Measurements from ENCODE around the gene RACK1. TPM values are rescaled to one million over a fixed set of nuclear protein-coding genes. Genes with fewer than 3 reads are reported as not detected.
"Not testable (repeated sequence)": the region's sequence is repeated elsewhere in the genome, so short reads cannot be mapped to it uniquely, and the experiment has no call there.

RACK1 gene
- total and polyA plus RNA-seq, 2 of the 13 experiments (the other 11 are each of a cell fraction or from before 2014, with no cell fraction given): 2,514 to 6,141 TPM

GRCh38 chr5:181282874-181283273 is 39.2 kb upstream of the RACK1 start:
- Histone ChIP-seq H3K79me2 (ENCODE audit: insufficient read depth, low read length) (no peaks in the 10 kb centered on the region), H3K9me3 (ENCODE audit: low read length) (no peaks in the 10 kb centered on the region)
- intact Hi-C loops (cut with micrococcal nuclease; ENCODE audit: unreplicated experiment): no loop called here

GRCh38 chr5:181282415-181282814 is 38.7 kb upstream of the RACK1 start:
- H3K27ac ChIP-seq (ENCODE audit: extremely low read length, insufficient read depth, low read length); in situ Hi-C loops (cut with HindIII; ENCODE audit: extremely low pct_ligation_motif_present, low pct_unique_long_range_greater_than_20kb); BruUV-seq (replicated peaks); H3K27me3 ChIP-seq (ENCODE audit: control insufficient read depth in 1 of 2, insufficient read depth in 2 of 2, low read length in 2 of 2); H3K79me2 ChIP-seq (ENCODE audit: insufficient read depth, low read length); CTCF ChIA-PET (ENCODE audit: low intra/inter-chr PET ratio, low total read pairs); H4K20me1 ChIP-seq (ENCODE audit: insufficient read depth, low read length); H3K4me3 ChIP-seq (replicated peaks in 1 of 3; ENCODE audit: insufficient read depth in 1 of 3, low read depth in 2 of 3, low read length in 3 of 3); H3K9ac ChIP-seq (ENCODE audit: insufficient read depth, low read depth, low read length); H3K4me2 ChIP-seq (ENCODE audit: low read depth, low read length); POLR2A ChIA-PET; H3K36me3 ChIP-seq (replicated peaks in 1 of 2; ENCODE audit: control insufficient read depth in 1 of 2, insufficient read depth in 2 of 2, low read length in 2 of 2); FAIRE-seq; DNase-seq (ENCODE audit: low spot score); H2AFZ ChIP-seq (ENCODE audit: low read length); H3K9me3 ChIP-seq (ENCODE audit: low read length); H3K4me1 ChIP-seq (ENCODE audit: insufficient read depth, low read length); intact Hi-C loops (cut with micrococcal nuclease; ENCODE audit: unreplicated experiment): not testable (repeated sequence)
- 24% methylated on average over 8 of the region's 16 CpGs for WGBS (ENCODE audit: low lambda C conversion rate)
- ATAC-seq: 0 out of 3 replicates have a peak, but pooled peaks have one; percentile 38

More at GRCh38 chr5:181282874-181283273, 39.2 kb upstream of the RACK1 start:
- no peak overlapping the region; a peak in 1 of 6 replicates for H3K4me3 ChIP-seq (replicated peaks in 1 of 3; ENCODE audit: insufficient read depth in 1 of 3, low read depth in 2 of 3, low read length in 3 of 3)
- no peaks in the 10 kb centered on the region for H3K27me3 ChIP-seq (ENCODE audit: control insufficient read depth in 1 of 2, insufficient read depth in 2 of 2, low read length in 2 of 2)
- in situ Hi-C loops (cut with HindIII; ENCODE audit: extremely low pct_ligation_motif_present, low pct_unique_long_range_greater_than_20kb): no loop called here
- ChIA-PET POLR2A (no interaction called here), CTCF (ENCODE audit: low intra/inter-chr PET ratio, low total read pairs) (no interaction called here)
- BruUV-seq (replicated peaks): no TSS peak
- no peaks in the 10 kb centered on the region for H4K20me1 ChIP-seq (ENCODE audit: insufficient read depth, low read length)
- H3K4me1 ChIP-seq (ENCODE audit: insufficient read depth, low read length): peaks cover 5% of the 10 kb centered on the region; the same call in 1 of the 2 replicates
- no peak overlapping the region; the same call in 1 of the 2 replicates for H3K4me2 ChIP-seq (ENCODE audit: low read depth, low read length)
- no peak for TF ChIP-seq EZH2 (conservative IDR thresholded peaks at IDR 0.05; ENCODE audit: low read depth, low read length)
- peak; percentile 33; the same call in 1 of the 2 replicates for TF ChIP-seq HNF4A (CRISPR knock-in tag; IDR thresholded peaks at IDR 0.05)
- H3K9ac ChIP-seq (ENCODE audit: insufficient read depth, low read depth, low read length): no peak overlapping the region
- DNase-seq (ENCODE audit: low spot score) (no peak), FAIRE-seq (no peak), ATAC-seq (no peak)
- no peaks in the 10 kb centered on the region for H3K36me3 ChIP-seq (replicated peaks in 1 of 2; ENCODE audit: control insufficient read depth in 1 of 2, insufficient read depth in 2 of 2, low read length in 2 of 2)
- no peak overlapping the region for H3K27ac ChIP-seq (ENCODE audit: extremely low read length, insufficient read depth, low read length)
- WGBS (ENCODE audit: low lambda C conversion rate): no CpG with 5 or more reads among the region's 7 CpGs
- H2AFZ ChIP-seq (ENCODE audit: low read length): no peak overlapping the region

- 74% methylated on average over 14 of the region's 18 CpGs for WGBS (ENCODE audit: low lambda C conversion rate)
- Histone ChIP-seq H3K4me2 (ENCODE audit: low read depth, low read length) (no peak overlapping the region), H3K36me3 (replicated peaks in 1 of 2; ENCODE audit: control insufficient read depth in 1 of 2, insufficient read depth in 2 of 2, low read length in 2 of 2) (no peaks in the 10 kb centered on the region), H3K9me3 (ENCODE audit: low read length) (no peaks in the 10 kb centered on the region), H3K9ac (ENCODE audit: insufficient read depth, low read depth, low read length) (no peak overlapping the region), H3K4me3 (replicated peaks in 1 of 3; ENCODE audit: insufficient read depth in 1 of 3, low read depth in 2 of 3, low read length in 3 of 3) (peak overlapping the region in 2 of 3 experiments; percentile 23 to 41; a peak in 3 of 6 replicates), H3K27me3 (ENCODE audit: control insufficient read depth in 1 of 2, insufficient read depth in 2 of 2, low read length in 2 of 2) (no peaks in the 10 kb centered on the region), H2AFZ (ENCODE audit: low read length) (no peak overlapping the region), H3K27ac (ENCODE audit: extremely low read length, insufficient read depth, low read length) (no peak overlapping the region), H3K4me1 (ENCODE audit: insufficient read depth, low read length) (peaks cover 5% of the 10 kb centered on the region; the same call in 1 of the 2 replicates), H3K79me2 (ENCODE audit: insufficient read depth, low read length) (no peaks in the 10 kb centered on the region), H4K20me1 (ENCODE audit: insufficient read depth, low read length) (no peaks in the 10 kb centered on the region)
- FAIRE-seq (no peak), ATAC-seq (peak; percentile 63), DNase-seq (ENCODE audit: low spot score) (no peak)
- ChIA-PET CTCF (ENCODE audit: low intra/inter-chr PET ratio, low total read pairs) (no interaction called here), POLR2A (interaction anchor here (0.8 kb wide), 1 partner anchor 39 kb away, joined by 4 read pairs; the partner anchor contains the start of gene RACK1)
- BruUV-seq (replicated peaks): no TSS peak
- intact Hi-C loops (cut with micrococcal nuclease; ENCODE audit: unreplicated experiment) (no loop called here), in situ Hi-C loops (cut with HindIII; ENCODE audit: extremely low pct_ligation_motif_present, low pct_unique_long_range_greater_than_20kb) (no loop called here)
- TF ChIP-seq BCLAF1 (IDR thresholded peaks at IDR 0.05) (no peak), SUZ12 (IDR thresholded peaks at IDR 0.05; ENCODE audit: low read depth, low read length) (no peak), ELK4 (CRISPR knock-in tag; IDR thresholded peaks at IDR 0.05; ENCODE audit: borderline replicate concordance) (no peak), GABPB1 (CRISPR knock-in tag; IDR thresholded peaks at IDR 0.05) (no peak)
Measured at GRCh38 chr5:181281984-181282316, 38.2 kb upstream of the RACK1 start.

All from HepG2 (cell line).